GM23338 (cell line): Measurements from ENCODE around the gene TFF2.

ENCODE experiments used
- CREB1 ChIP-seq: fragments of 250-450 bp; sonication (Bioruptor Pico); IDR thresholded peaks from 2 replicates; pipeline ENCODE4 v1.5.0; 2020; ENCODE audit warnings: low read depth, mild to moderate bottlenecking, moderate library complexity
- CTCF ChIP-seq, 2 experiments: fragments of 200-600 bp in 1 of 2; sonication (generic) in 1 of 2; conservative IDR thresholded peaks; 2 replicates each; pipeline versions ENCODE4 v1.5.1 to v1.6.1; 2016 to 2017; ENCODE audit warnings: antibody characterized with exemption in 2 of 2, low read depth in 2 of 2, mild to moderate bottlenecking in 2 of 2, moderate library complexity in 1 of 2
- EZH2 ChIP-seq: fragments of 200-600 bp; sonication (generic); IDR thresholded peaks from one replicate; pipeline ENCODE4 v1.8.0; 2017; ENCODE audit warnings: antibody characterized with exemption, mild to moderate bottlenecking, low read depth; ENCODE audit not compliant: unreplicated experiment
- JUNB ChIP-seq: IDR thresholded peaks from one replicate; pipeline ENCODE4 v1.6.1; 2016; ENCODE audit warnings: antibody characterized with exemption; ENCODE audit not compliant: unreplicated experiment
- POLR2AphosphoS5 ChIP-seq: IDR thresholded peaks from 2 replicates; pipeline ENCODE4 v1.6.1; 2016; ENCODE audit warnings: antibody characterized with exemption, low read depth
- REST ChIP-seq: IDR thresholded peaks from one replicate; pipeline ENCODE4 v1.6.1; 2018; ENCODE audit warnings: antibody characterized with exemption; ENCODE audit not compliant: unreplicated experiment
- ZNF331 ChIP-seq: fragments of 250-450 bp; sonication (Bioruptor Pico); IDR thresholded peaks from 2 replicates; pipeline ENCODE4 v1.5.0; 2020; ENCODE audit warnings: low read depth, mild to moderate bottlenecking, moderate library complexity
- ZNF462 ChIP-seq: fragments of 250-450 bp; sonication (Bioruptor Pico); IDR thresholded peaks from 2 replicates; pipeline ENCODE4 v1.5.0; 2020; ENCODE audit warnings: mild to moderate bottlenecking, moderate library complexity

DNA sequence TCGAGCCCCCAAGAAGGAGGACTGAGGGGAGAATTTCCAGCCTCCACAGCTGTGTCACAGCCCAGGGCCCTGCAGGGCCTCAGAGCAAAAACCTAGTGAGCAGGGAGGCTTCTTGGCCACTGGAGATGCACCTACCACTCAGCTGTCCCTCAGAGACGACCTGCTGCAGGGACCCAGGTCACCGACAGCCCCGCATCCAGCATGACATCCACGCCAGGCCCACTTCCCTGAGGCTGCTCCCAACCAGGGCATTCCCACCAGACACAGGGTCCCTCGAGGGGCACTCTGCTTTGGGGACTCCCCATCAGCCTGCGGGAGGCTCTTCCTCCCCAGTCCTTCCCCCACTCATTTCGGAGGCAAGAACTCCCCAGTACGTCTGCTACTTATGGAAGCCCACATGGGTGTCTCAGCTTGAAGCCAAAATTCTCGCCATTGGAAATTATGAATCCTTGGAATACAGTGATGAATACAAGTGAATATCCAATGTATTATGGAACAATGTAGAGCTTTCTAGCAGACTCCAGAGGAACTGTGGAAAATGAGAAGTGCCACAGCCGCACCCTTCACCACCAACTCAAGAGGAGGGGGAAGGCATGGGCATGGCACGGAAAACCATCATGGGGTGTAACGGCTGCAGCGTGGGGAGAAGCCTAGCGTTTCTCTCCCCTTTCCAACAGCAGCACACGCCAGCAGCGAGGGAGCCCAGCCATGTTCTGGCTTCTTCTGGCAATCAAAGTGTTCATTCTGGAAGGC is 42.5 kb downstream of the TFF2 start:
- TF ChIP-seq REST (no peak), CTCF (conservative IDR thresholded peaks at IDR 0.05; ENCODE audit: low read depth in 2 of 2) (no peak), CREB1 (no peak), POLR2AphosphoS5 (no peak), ZNF462 (CRISPR knock-in tag) (no peak), EZH2 (no peak), JUNB (no peak), ZNF331 (CRISPR knock-in tag) (no peak)
